ENCODE data around the gene IZUMO2. TPM values are rescaled to one million over a fixed set of nuclear protein-coding genes. Genes with fewer than 3 reads are reported as not detected.

The IZUMO2 gene
- polyA plus RNA-seq, 1 donor from 2014 or later = not detected

DNA sequence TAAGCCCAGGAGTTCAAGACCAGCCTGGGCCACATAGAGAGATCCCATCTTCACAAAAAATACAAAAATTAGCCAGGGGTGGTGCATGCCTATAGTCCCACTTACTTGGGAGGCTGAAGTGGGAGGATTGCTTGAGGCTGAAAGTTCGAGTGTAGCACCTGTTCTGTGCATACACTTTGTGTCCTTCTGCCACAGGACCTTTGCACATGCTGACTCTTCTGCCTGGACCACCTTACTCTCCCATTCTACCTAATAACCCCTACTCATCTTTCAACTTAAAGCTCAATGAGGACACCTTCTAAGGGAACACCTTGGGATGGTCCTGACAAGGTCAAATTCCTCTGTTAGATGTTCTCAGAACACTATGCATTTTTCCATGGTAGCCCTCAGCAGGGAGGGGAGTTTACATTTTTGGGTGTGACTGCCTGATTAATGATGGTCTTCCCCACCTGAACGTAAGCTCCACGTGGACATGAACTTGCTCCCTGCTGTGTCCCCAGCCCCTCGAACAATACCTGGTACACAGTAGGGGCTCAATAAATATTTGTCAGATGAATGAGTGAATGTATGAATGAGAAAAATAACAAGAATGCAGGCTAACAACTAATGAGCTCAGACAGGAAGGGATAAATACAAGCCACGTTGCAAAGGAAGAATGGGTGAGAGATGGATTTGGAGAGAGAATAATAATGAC lies 11.2 kb upstream of the IZUMO2 start:
- H3K27ac ChIP-seq (ENCODE audit: low read length) = no peak overlapping the region
- H3K4me2 ChIP-seq (ENCODE audit: low read length) = no peak overlapping the region
- no peaks in the 10 kb centered on the region for H3K27me3 ChIP-seq (ENCODE audit: insufficient read depth, low read depth, low read length)

GRCh38 chr19:50173127-50173526 lies 10.0 kb upstream of the IZUMO2 start:
- TF ChIP-seq POLR2AphosphoS5 (IDR thresholded peaks at IDR 0.05) = no peak
- no peak for TF ChIP-seq EP300 (conservative IDR thresholded peaks at IDR 0.05; ENCODE audit: poor library complexity, severe bottlenecking)
- Histone ChIP-seq H3K4me3 (ENCODE audit: low read length) (no peak overlapping the region), H3F3A (ENCODE audit: insufficient read depth, low read length, poor library complexity, severe bottlenecking) (no peaks in the 10 kb centered on the region), H3K27me3 (ENCODE audit: insufficient read depth, low read depth, low read length) (no peaks in the 10 kb centered on the region), H3K9me3 (ENCODE audit: low read length) (no peaks in the 10 kb centered on the region), H3K9me2 (ENCODE audit: insufficient read depth, low read length) (no peaks in the 10 kb centered on the region), H2AFZ (ENCODE audit: low read depth, low read length) (no peak overlapping the region), H4K20me1 (ENCODE audit: insufficient read depth) (no peaks in the 10 kb centered on the region), H3K79me2 (replicated peaks; ENCODE audit: insufficient read depth, low read length) (no peaks in the 10 kb centered on the region), H3K9ac (ENCODE audit: low read length) (no peak overlapping the region), H3K4me2 (ENCODE audit: low read length) (no peak overlapping the region), H3K36me3 (ENCODE audit: insufficient read depth, low read length) (no peaks in the 10 kb centered on the region), H3K27ac (ENCODE audit: low read length) (no peak overlapping the region)

More for the DNA sequence above, 11.2 kb upstream of the IZUMO2 start:
- Histone ChIP-seq H3F3A (ENCODE audit: insufficient read depth, low read length, poor library complexity, severe bottlenecking) (no peaks in the 10 kb centered on the region), H2AFZ (ENCODE audit: low read depth, low read length) (no peak overlapping the region), H3K4me3 (ENCODE audit: low read length) (no peak overlapping the region), H3K9me2 (ENCODE audit: insufficient read depth, low read length) (no peaks in the 10 kb centered on the region), H4K20me1 (ENCODE audit: insufficient read depth) (no peaks in the 10 kb centered on the region), H3K9me3 (ENCODE audit: low read length) (no peaks in the 10 kb centered on the region), H3K79me2 (replicated peaks; ENCODE audit: insufficient read depth, low read length) (no peaks in the 10 kb centered on the region), H3K36me3 (ENCODE audit: insufficient read depth, low read length) (no peaks in the 10 kb centered on the region), H3K9ac (ENCODE audit: low read length) (no peak overlapping the region)
- TF ChIP-seq, protein P1, sequence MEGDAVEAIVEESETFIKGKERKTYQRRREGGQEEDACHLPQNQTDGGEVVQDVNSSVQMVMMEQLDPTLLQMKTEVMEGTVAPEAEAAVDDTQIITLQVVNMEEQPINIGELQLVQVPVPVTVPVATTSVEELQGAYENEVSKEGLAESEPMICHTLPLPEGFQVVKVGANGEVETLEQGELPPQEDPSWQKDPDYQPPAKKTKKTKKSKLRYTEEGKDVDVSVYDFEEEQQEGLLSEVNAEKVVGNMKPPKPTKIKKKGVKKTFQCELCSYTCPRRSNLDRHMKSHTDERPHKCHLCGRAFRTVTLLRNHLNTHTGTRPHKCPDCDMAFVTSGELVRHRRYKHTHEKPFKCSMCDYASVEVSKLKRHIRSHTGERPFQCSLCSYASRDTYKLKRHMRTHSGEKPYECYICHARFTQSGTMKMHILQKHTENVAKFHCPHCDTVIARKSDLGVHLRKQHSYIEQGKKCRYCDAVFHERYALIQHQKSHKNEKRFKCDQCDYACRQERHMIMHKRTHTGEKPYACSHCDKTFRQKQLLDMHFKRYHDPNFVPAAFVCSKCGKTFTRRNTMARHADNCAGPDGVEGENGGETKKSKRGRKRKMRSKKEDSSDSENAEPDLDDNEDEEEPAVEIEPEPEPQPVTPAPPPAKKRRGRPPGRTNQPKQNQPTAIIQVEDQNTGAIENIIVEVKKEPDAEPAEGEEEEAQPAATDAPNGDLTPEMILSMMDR (IDR thresholded peaks at IDR 0.05; ENCODE audit: poor library complexity, severe bottlenecking) = no peak
- TF ChIP-seq POLR2AphosphoS5 (IDR thresholded peaks at IDR 0.05) (no peak), SMC3 (conservative IDR thresholded peaks at IDR 0.05; ENCODE audit: poor library complexity) (no peak), MXI1 (conservative IDR thresholded peaks at IDR 0.05; ENCODE audit: poor library complexity, severe bottlenecking) (no peak), RAD21 (conservative IDR thresholded peaks at IDR 0.05) (no peak), EP300 (conservative IDR thresholded peaks at IDR 0.05; ENCODE audit: poor library complexity, severe bottlenecking) (no peak)
- TF ChIP-seq, protein P2, sequence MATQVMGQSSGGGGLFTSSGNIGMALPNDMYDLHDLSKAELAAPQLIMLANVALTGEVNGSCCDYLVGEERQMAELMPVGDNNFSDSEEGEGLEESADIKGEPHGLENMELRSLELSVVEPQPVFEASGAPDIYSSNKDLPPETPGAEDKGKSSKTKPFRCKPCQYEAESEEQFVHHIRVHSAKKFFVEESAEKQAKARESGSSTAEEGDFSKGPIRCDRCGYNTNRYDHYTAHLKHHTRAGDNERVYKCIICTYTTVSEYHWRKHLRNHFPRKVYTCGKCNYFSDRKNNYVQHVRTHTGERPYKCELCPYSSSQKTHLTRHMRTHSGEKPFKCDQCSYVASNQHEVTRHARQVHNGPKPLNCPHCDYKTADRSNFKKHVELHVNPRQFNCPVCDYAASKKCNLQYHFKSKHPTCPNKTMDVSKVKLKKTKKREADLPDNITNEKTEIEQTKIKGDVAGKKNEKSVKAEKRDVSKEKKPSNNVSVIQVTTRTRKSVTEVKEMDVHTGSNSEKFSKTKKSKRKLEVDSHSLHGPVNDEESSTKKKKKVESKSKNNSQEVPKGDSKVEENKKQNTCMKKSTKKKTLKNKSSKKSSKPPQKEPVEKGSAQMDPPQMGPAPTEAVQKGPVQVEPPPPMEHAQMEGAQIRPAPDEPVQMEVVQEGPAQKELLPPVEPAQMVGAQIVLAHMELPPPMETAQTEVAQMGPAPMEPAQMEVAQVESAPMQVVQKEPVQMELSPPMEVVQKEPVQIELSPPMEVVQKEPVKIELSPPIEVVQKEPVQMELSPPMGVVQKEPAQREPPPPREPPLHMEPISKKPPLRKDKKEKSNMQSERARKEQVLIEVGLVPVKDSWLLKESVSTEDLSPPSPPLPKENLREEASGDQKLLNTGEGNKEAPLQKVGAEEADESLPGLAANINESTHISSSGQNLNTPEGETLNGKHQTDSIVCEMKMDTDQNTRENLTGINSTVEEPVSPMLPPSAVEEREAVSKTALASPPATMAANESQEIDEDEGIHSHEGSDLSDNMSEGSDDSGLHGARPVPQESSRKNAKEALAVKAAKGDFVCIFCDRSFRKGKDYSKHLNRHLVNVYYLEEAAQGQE (IDR thresholded peaks at IDR 0.05; ENCODE audit: borderline replicate concordance) = no peak

DNA sequence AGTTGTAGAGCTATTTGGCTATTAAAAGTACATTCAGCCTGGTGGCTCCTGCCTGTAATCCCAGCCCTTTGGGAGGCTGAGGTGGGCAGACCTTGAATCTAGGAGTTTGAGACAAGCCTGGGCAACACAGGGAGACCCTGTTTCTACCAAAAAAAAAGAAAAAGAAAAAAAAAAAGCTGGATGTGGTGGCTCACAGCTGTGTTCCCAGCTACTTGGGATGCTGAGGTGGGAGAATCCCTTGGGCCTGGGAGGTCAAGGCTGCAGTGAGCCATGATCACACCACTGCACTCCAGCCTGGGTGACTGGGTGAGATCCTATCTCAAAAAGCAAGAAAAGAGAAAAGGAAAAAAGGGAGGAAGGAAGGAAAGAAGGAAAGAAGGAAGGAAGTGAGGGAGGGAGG lies 9.6 kb upstream of the IZUMO2 start:
- Histone ChIP-seq H2AFZ (ENCODE audit: low read depth, low read length) (no peak overlapping the region), H3K4me2 (ENCODE audit: low read length) (no peak overlapping the region), H4K20me1 (ENCODE audit: insufficient read depth) (no peaks in the 10 kb centered on the region), H3K27me3 (ENCODE audit: insufficient read depth, low read depth, low read length) (no peaks in the 10 kb centered on the region), H3K4me3 (ENCODE audit: low read length) (no peak overlapping the region), H3K9me3 (ENCODE audit: low read length) (no peaks in the 10 kb centered on the region), H3K36me3 (ENCODE audit: insufficient read depth, low read length) (no peaks in the 10 kb centered on the region), H3K27ac (ENCODE audit: low read length) (no peak overlapping the region), H3K9ac (ENCODE audit: low read length) (no peak overlapping the region), H3F3A (ENCODE audit: insufficient read depth, low read length, poor library complexity, severe bottlenecking) (no peaks in the 10 kb centered on the region), H3K9me2 (ENCODE audit: insufficient read depth, low read length) (no peaks in the 10 kb centered on the region), H3K79me2 (replicated peaks; ENCODE audit: insufficient read depth, low read length) (no peaks in the 10 kb centered on the region)
- no peak for TF ChIP-seq RAD21 (conservative IDR thresholded peaks at IDR 0.05)
- no peak for TF ChIP-seq MXI1 (conservative IDR thresholded peaks at IDR 0.05; ENCODE audit: poor library complexity, severe bottlenecking)
- TF ChIP-seq, protein P1 (IDR thresholded peaks at IDR 0.05; ENCODE audit: poor library complexity, severe bottlenecking) = no peak
- TF ChIP-seq SMC3 (conservative IDR thresholded peaks at IDR 0.05; ENCODE audit: poor library complexity) = no peak
- no peak for TF ChIP-seq POLR2AphosphoS5 (IDR thresholded peaks at IDR 0.05)
- TF ChIP-seq EZH2 (IDR thresholded peaks at IDR 0.05; ENCODE audit: borderline replicate concordance, insufficient read depth, low read length, poor library complexity, severe bottlenecking) = no peak
- TF ChIP-seq EP300 (conservative IDR thresholded peaks at IDR 0.05; ENCODE audit: poor library complexity, severe bottlenecking) = no peak
- TF ChIP-seq TAF1 (IDR thresholded peaks at IDR 0.05; ENCODE audit: low read depth) = no peak
- TF ChIP-seq, protein P2 (IDR thresholded peaks at IDR 0.05; ENCODE audit: borderline replicate concordance) = no peak

All from neural cell (in vitro differentiated cells).